Measurements from ENCODE around the gene PHF12.
A peak's percentile ranks its signal among the peaks of the same experiment; 100 is the strongest.
"Not testable (repeated sequence)": the region's sequence is repeated elsewhere in the genome, so short reads cannot be mapped to it uniquely, and the experiment has no call there.

Gene PHF12

DNA sequence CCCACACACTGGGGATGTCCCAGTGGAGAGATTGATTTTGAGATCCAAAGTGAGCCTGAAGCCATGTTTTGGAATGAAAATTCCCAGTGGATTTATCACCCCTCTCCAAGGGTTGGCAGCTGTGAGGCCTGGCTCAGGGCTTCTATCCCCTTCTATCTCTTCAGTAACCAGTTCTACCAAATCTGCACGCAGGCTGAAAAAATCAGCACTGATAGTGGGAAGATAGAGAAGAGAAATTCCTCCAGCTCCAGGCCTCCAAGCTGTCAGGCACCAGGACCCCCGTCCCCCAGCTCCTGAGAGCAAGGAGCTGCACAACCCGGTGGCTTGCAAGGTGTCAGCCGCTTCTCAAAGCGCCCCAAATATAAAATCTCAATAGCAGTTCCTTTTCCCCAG, 54.8 kb downstream of the PHF12 start:
- Histone ChIP-seq H3K27me3 (ENCODE audit: low read length) (no peaks in the 10 kb centered on the region), H3K9ac (ENCODE audit: low read length) (peak overlapping the region; percentile 89), H2AFZ (ENCODE audit: low read depth, low read length, severe bottlenecking) (no peak overlapping the region), H3K4me3 (ENCODE audit: insufficient read depth, low read length, poor library complexity, severe bottlenecking) (peak overlapping the region; percentile 89), H3K4me2 (ENCODE audit: low read depth, low read length, poor library complexity, severe bottlenecking) (peak overlapping the region; percentile 83), H3K27ac (ENCODE audit: low read depth, low read length) (peak overlapping the region; percentile 74), H3K36me3 (ENCODE audit: low read length) (no peaks in the 10 kb centered on the region), H4K20me1 (ENCODE audit: low read depth, low read length) (no peaks in the 10 kb centered on the region), H3K9me3 (ENCODE audit: insufficient read depth, low read length) (no peaks in the 10 kb centered on the region), H3K79me2 (ENCODE audit: insufficient read depth, low read length) (peaks cover 33% of the 10 kb centered on the region), H3F3A (ENCODE audit: insufficient read depth) (peaks cover 27% of the 10 kb centered on the region), H3K9me2 (replicated peaks; ENCODE audit: insufficient read depth, low read length) (no peaks in the 10 kb centered on the region)
- no peak for TF ChIP-seq EZH2phosphoT487 (conservative IDR thresholded peaks at IDR 0.05; ENCODE audit: low read length)
- TF ChIP-seq, protein P1, sequence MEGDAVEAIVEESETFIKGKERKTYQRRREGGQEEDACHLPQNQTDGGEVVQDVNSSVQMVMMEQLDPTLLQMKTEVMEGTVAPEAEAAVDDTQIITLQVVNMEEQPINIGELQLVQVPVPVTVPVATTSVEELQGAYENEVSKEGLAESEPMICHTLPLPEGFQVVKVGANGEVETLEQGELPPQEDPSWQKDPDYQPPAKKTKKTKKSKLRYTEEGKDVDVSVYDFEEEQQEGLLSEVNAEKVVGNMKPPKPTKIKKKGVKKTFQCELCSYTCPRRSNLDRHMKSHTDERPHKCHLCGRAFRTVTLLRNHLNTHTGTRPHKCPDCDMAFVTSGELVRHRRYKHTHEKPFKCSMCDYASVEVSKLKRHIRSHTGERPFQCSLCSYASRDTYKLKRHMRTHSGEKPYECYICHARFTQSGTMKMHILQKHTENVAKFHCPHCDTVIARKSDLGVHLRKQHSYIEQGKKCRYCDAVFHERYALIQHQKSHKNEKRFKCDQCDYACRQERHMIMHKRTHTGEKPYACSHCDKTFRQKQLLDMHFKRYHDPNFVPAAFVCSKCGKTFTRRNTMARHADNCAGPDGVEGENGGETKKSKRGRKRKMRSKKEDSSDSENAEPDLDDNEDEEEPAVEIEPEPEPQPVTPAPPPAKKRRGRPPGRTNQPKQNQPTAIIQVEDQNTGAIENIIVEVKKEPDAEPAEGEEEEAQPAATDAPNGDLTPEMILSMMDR (IDR thresholded peaks at IDR 0.05; ENCODE audit: insufficient read depth, low read length, poor library complexity, severe bottlenecking): no peak

DNA sequence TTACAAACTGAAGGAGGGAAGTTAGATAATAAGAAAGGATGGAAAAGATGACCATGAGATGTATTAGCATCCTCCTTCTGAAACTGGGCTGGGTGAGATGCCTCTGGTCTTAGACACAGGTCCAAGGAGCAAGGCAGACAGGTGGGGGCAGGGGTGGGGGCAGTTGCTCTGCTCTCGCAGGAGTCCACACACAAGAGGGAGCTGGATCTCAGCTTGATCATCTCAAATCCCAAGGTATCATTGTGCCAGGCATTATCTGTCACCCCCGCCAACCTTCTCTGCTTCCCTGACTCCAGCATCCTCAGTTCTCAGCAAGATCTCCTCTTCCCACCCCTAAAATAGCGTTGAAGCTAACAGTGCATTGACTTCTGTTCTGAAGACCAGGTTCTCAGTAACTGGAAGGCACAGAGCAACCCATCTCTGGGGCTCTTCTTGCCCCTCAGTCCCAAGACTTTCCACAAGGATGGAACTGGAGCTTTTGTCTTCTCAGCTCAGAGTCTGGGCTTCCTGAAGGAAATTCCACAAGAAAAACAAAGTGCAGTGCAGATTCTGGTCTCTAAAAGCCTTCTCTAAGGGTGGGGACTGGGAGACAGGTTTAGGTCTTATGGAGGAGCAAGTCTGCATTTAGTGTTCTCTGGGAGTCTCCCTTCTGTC, 55.4 kb downstream of the PHF12 start:
- H3K9me3 ChIP-seq (ENCODE audit: insufficient read depth, low read length): no peaks in the 10 kb centered on the region
- H3K9me2 ChIP-seq (replicated peaks; ENCODE audit: insufficient read depth, low read length): no peaks in the 10 kb centered on the region
- H4K20me1 ChIP-seq (ENCODE audit: low read depth, low read length): no peaks in the 10 kb centered on the region
- H3K36me3 ChIP-seq (ENCODE audit: low read length): no peaks in the 10 kb centered on the region
- H3F3A ChIP-seq (ENCODE audit: insufficient read depth): peaks cover 27% of the 10 kb centered on the region
- TF ChIP-seq, protein P1 (IDR thresholded peaks at IDR 0.05; ENCODE audit: insufficient read depth, low read length, poor library complexity, severe bottlenecking): no peak
- TF ChIP-seq EZH2phosphoT487 (conservative IDR thresholded peaks at IDR 0.05; ENCODE audit: low read length): no peak
- peak overlapping the region; percentile 74; the same call in 1 of the 2 replicates for H3K27ac ChIP-seq (ENCODE audit: low read depth, low read length)
- H3K79me2 ChIP-seq (ENCODE audit: insufficient read depth, low read length): peaks cover 27% of the 10 kb centered on the region
- peak overlapping the region; percentile 89 for H3K9ac ChIP-seq (ENCODE audit: low read length)
- peak overlapping the region; percentile 83 for H3K4me2 ChIP-seq (ENCODE audit: low read depth, low read length, poor library complexity, severe bottlenecking)
- H2AFZ ChIP-seq (ENCODE audit: low read depth, low read length, severe bottlenecking): no peak overlapping the region
- H3K4me3 ChIP-seq (ENCODE audit: insufficient read depth, low read length, poor library complexity, severe bottlenecking): peak overlapping the region; percentile 89
- H3K27me3 ChIP-seq (ENCODE audit: low read length): no peaks in the 10 kb centered on the region

DNA sequence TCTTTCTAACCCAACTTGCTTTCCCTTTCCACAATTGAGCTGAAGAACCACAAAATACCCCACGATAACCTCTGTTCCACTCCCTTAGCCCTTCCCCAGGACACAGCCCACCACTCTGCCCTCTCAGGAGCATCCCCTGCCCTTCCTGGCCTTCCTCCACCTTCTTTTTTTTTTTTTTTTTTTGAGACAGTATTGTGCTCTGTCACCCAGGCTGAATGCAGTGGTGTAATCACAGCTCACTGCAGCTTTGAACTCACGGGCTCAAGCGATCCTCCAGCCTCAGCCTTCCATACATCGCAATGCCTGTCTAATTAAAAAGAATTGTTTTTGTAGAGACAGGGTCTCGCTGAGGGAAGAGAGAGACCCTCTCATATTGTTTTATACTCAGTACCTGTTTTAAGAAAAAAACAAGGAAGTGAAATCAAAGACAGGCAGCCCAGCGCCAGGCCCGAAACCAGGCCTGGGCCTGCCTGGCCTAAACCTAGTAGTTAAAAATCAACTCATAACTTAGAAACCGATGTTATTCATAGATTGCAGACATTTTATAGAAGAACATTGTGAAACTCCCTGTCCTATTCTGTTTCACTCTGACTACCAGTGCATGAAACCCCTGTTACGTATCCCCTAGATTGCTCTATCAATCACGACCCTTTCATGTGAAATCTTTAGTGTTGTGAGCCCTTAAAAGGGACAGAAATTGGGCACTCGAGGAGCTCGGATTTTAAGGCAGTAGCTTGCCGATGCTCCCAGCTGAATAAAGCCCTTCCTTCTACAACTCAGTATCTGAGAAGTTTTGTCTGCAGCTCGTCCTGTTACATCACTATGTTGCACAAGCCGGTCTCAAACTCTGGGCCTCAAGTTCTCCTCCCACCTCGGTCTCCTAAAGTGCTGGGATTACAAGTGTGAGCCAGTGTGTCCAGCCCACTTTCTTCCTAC, 57.8 kb downstream of the PHF12 start:
- Histone ChIP-seq H3K9ac (ENCODE audit: low read length) (peak overlapping the region; percentile 44), H3K4me2 (ENCODE audit: low read depth, low read length, poor library complexity, severe bottlenecking) (peak overlapping the region; percentile 57), H3F3A (ENCODE audit: insufficient read depth) (peaks cover 15% of the 10 kb centered on the region), H3K27ac (ENCODE audit: low read depth, low read length) (peak overlapping the region; percentile 85), H3K79me2 (ENCODE audit: insufficient read depth, low read length) (peaks cover 20% of the 10 kb centered on the region; the same call in 1 of the 2 replicates)
- not testable (repeated sequence) for H3K9me2 ChIP-seq (replicated peaks; ENCODE audit: insufficient read depth, low read length); H3K36me3 ChIP-seq (ENCODE audit: low read length); H3K27me3 ChIP-seq (ENCODE audit: low read length); H2AFZ ChIP-seq (ENCODE audit: low read depth, low read length, severe bottlenecking); H3K9me3 ChIP-seq (ENCODE audit: insufficient read depth, low read length); H4K20me1 ChIP-seq (ENCODE audit: low read depth, low read length); H3K4me3 ChIP-seq (ENCODE audit: insufficient read depth, low read length, poor library complexity, severe bottlenecking)
